HepG2 (cell line): Measurements from ENCODE around the gene VTI1B. TPM values are rescaled to one million over a fixed set of nuclear protein-coding genes. Genes with fewer than 3 reads are reported as not detected.

Experiments
- ARHGAP35 ChIP-seq: sonication (generic); formaldehyde crosslinking; IDR thresholded peaks from 2 replicates; pipeline ENCODE4 v1.9.0; 2022; ENCODE audit warnings: mild to moderate bottlenecking, inconsistent platforms, moderate library complexity, missing genetic modification reagents, borderline replicate concordance
- ARID3A ChIP-seq: IDR thresholded peaks from 2 replicates; pipeline ENCODE4 v1.6.1; 2012; ENCODE audit warnings: low read depth, low read length, improper control_type of control experiment
- ATAD3A ChIP-seq: sonication (generic); formaldehyde crosslinking; IDR thresholded peaks from 2 replicates; pipeline ENCODE4 v1.4.0; 2020; ENCODE audit warnings: missing genetic modification reagents
- ATF7 ChIP-seq, 2 experiments: fragments of 450-650 bp in 1 of 2; sonication (generic) in 1 of 2; formaldehyde crosslinking in 1 of 2; IDR thresholded peaks; 2 replicates each; pipeline versions ENCODE4 v1.4.0 to v1.6.1; 2016 to 2020; ENCODE audit warnings: antibody characterized with exemption in 1 of 2, mild to moderate bottlenecking in 1 of 2, missing genetic modification reagents in 1 of 2
- ERF ChIP-seq: IDR thresholded peaks from 2 replicates; pipeline ENCODE4 v1.6.1; 2018; ENCODE audit warnings: missing biosample characterization, missing genetic modification reagents
- EZH2 ChIP-seq: conservative IDR thresholded peaks from 2 replicates; pipeline ENCODE4 v1.6.1; 2012; ENCODE audit warnings: mild to moderate bottlenecking, low read depth, low read length, moderate library complexity
- FOXP4 ChIP-seq: sonication (generic); formaldehyde crosslinking; IDR thresholded peaks from 2 replicates; pipeline ENCODE4 v1.4.0; 2020; ENCODE audit warnings: missing genetic modification reagents
- GMEB2 ChIP-seq: IDR thresholded peaks from 2 replicates; pipeline ENCODE4 v1.6.1; 2016; ENCODE audit warnings: missing biosample characterization, missing genetic modification reagents, low read depth
- KLF13 ChIP-seq: sonication (generic); formaldehyde crosslinking; IDR thresholded peaks from 2 replicates; pipeline ENCODE4 v1.4.0; 2020; ENCODE audit warnings: mild to moderate bottlenecking, missing genetic modification reagents
- MIXL1 ChIP-seq: IDR thresholded peaks from 2 replicates; pipeline ENCODE4 v1.6.1; 2016
- PREB ChIP-seq: sonication (generic); formaldehyde crosslinking; IDR thresholded peaks from 2 replicates; pipeline ENCODE4 v1.4.0; 2020; ENCODE audit warnings: missing genetic modification reagents
- SUZ12 ChIP-seq: fragments of 150-350 bp; IDR thresholded peaks from 2 replicates; pipeline ENCODE4 v1.6.1; 2014; ENCODE audit warnings: low read depth, low read length
- TFAP4 ChIP-seq: sonication (generic); IDR thresholded peaks from 2 replicates; pipeline ENCODE4 v1.6.1; 2016; ENCODE audit warnings: low read depth, borderline replicate concordance
- ZBTB2 ChIP-seq: sonication (generic); formaldehyde crosslinking; IDR thresholded peaks from 2 replicates; pipeline ENCODE4 v1.8.0; 2022; ENCODE audit warnings: low read depth, missing genetic modification reagents
- ZBTB26 ChIP-seq: IDR thresholded peaks from 2 replicates; pipeline ENCODE4 v1.6.1; 2016; ENCODE audit warnings: missing compliant biosample characterization, missing genetic modification reagents, borderline replicate concordance
- polyA plus RNA-seq, 8 experiments: library from polyadenylated mRNA; depleted of rRNA in 3 of 8; stranded (reverse) in 7 of 8; unstranded in 1 of 8; fragments of >200 nt; fragmentation: Illumina TruSeq in 4 of 8; extraction: Trizol in 4 of 8; gene quantifications; 2 replicates each; pipeline versions ENCODE4 v1.2.1 to v1.2.3, GENCODE V29; 2011 to 2016; ENCODE audit warnings: low read depth in 4 of 8, missing spikeins in 1 of 8, mixed read lengths in 1 of 8; ENCODE audit not compliant: insufficient read depth in 1 of 8
- total RNA-seq, 5 experiments: library from RNA; depleted of rRNA; stranded (reverse); fragments of >200 nt; fragmentation: Illumina TruSeq; extraction: Trizol; gene quantifications; 2 replicates each; pipeline ENCODE4 v1.2.3, GENCODE V29; 2016; ENCODE audit warnings: low read depth in 1 of 5

VTI1B gene
- total and polyA plus RNA-seq, 2 of the 13 experiments (the other 11 are each of a cell fraction or from before 2014, with no cell fraction given) = 39.0 to 103 TPM

- peak; percentile 96 for TF ChIP-seq TFAP4
- no peak for TF ChIP-seq EZH2
- no peak for TF ChIP-seq ZBTB2 (CRISPR knock-in tag)
- TF ChIP-seq MIXL1 = peak; percentile 13; the same call in 1 of the 2 replicates
- peak; percentile 41; the same call in 1 of the 2 replicates for TF ChIP-seq ERF
- TF ChIP-seq ARHGAP35 (CRISPR knock-in tag) = no peak
- TF ChIP-seq ATAD3A (CRISPR knock-in tag) = no peak
- TF ChIP-seq GMEB2 = no peak
- TF ChIP-seq ARID3A = peak; percentile 35; the same call in 1 of the 2 replicates
- no peak for TF ChIP-seq ATF7 (IDR thresholded peaks at IDR 0.05)
- no peak for TF ChIP-seq ATF7 (CRISPR knock-in tag; IDR thresholded peaks at IDR 0.05)
- peak; percentile 2; the same call in 1 of the 2 replicates for TF ChIP-seq FOXP4
- no peak for TF ChIP-seq PREB (CRISPR knock-in tag)
- TF ChIP-seq ZBTB26 (CRISPR knock-in tag) = peak; percentile 75; the same call in 1 of the 2 replicates
- no peak for TF ChIP-seq KLF13 (CRISPR knock-in tag)
- no peak for TF ChIP-seq SUZ12
Measured at GRCh38 chr14:67622675-67623074, 51.8 kb downstream of the VTI1B start (continued).
